Adrenal gland (tissue), 12 donors: Measurements from ENCODE around the gene COA1. TPM values are rescaled to one million over a fixed set of nuclear protein-coding genes. Genes with fewer than 3 reads are reported as not detected.

Experiments used
- DNase-seq, 7 donors: peaks; one replicate each; pipeline ENCODE4 v3.0.0-alpha.2; 2019 to 2020
- H3K27ac ChIP-seq, 5 donors: fragments of 200-600 bp; sonication (generic) in 4 of 5; 1 replicate in 3 of 5; 2 replicates in 2 of 5; pipeline versions ENCODE4 v1.5.1 to v1.8.0; 2016 to 2020; ENCODE audit warnings: mild to moderate bottlenecking in 1 of 5
- H3K27me3 ChIP-seq: fragments of 200-600 bp; 2 replicates; pipeline ENCODE4 v1.8.0; 2021
- H3K36me3 ChIP-seq, 2 donors: fragments of 200-600 bp; replicated peaks in 1 of 2; 1 replicate in 1 of 2; 2 replicates in 1 of 2; pipeline versions ENCODE4 v1.5.1 to v1.8.0; 2018 to 2022
- H3K4me1 ChIP-seq, 2 donors: fragments of 200-600 bp; replicated peaks in 1 of 2; 1 replicate in 1 of 2; 2 replicates in 1 of 2; pipeline versions ENCODE4 v1.5.1 to v1.8.0; 2018 to 2021
- H3K4me3 ChIP-seq, 4 donors: fragments of 200-600 bp; sonication (generic) in 3 of 4; one replicate each; pipeline ENCODE4 v1.5.1; 2016 to 2018
- H3K9me3 ChIP-seq, 3 donors: fragments of 200-600 bp; sonication (generic) in 1 of 3; replicated peaks in 1 of 3; 1 replicate in 2 of 3; 2 replicates in 1 of 3; pipeline versions ENCODE4 v1.5.1 to v1.8.0; 2016 to 2021
- POLR2A ChIP-seq, 2 donors: fragments of 450-650 bp; IDR thresholded peaks; one replicate each; pipeline ENCODE4 v1.6.1; 2017; ENCODE audit warnings: antibody characterized with exemption in 2 of 2, mild to moderate bottlenecking in 2 of 2, moderate library complexity in 1 of 2
- WGBS, 4 donors: extraction: QIAGEN DNeasy Blood & Tissue Kit in 2 of 4; methylation state at CpG; one replicate each; pipeline versions ENCODE4 v1.1.5 to v1.1.7; 2013 to 2017; 5-methylcytosine and 5-hydroxymethylcytosine counted together
- intact Hi-C, 2 donors: fragments of 100-400 bp; cut with DNase I; formaldehyde crosslinking; loops; one replicate each; pipeline versions ENCODE4 v1.14.1 to v1.15.0; 2022 to 2023
- polyA plus RNA-seq, 3 donors: library from polyadenylated mRNA; stranded (reverse); fragments of 200-250 nt in 2 of 3; fragments of 350-450 nt in 1 of 3; fragmentation: Illumina TruSeq in 1 of 3; extraction: RNeasy Lipid Tissue Mini Kit (QIAGEN cat#74804) in 1 of 3; gene quantifications; one replicate each; pipeline ENCODE4 v1.2.3, GENCODE V29; 2013 to 2014
- total RNA-seq, 9 donors: library from RNA; depleted of rRNA in 4 of 9; stranded (reverse); fragments of >200 nt in 4 of 9; fragments of 120-200 nt in 1 of 9; fragmentation: NEBNext Ultra II Directional in 1 of 9; extraction: Animal tissue kit (Norgen Biotek cat#: 25700) in 1 of 9; gene quantifications; one replicate each; pipeline versions ENCODE4 v1.1.0 to v1.2.4, GENCODE V29; 2013 to 2023
- TF ChIP-seq, protein P1 (sequence below), 6 experiments: fragments of 450-650 bp in 4 of 6; fragments of 200-600 bp in 2 of 6; sonication (generic) in 1 of 6; IDR thresholded peaks; 1 replicate in 5 of 6; 2 replicates in 1 of 6; pipeline versions ENCODE4 v1.5.1 to v1.8.0; 2016 to 2021; ENCODE audit warnings: antibody characterized with exemption in 6 of 6, mild to moderate bottlenecking in 2 of 6, moderate library complexity in 1 of 6
- donor health status: healthy with polysubstance abuse.
- donor health status: Bipolar disorder and iron deficiency.
- donor health status: DM: yes; HTN: yes; CAD: no.
- donor health status: DM: no; HTN: no; CAD: no.
- donor health status: DM: no; HTN: no; CAD: no.
- donor health status: DM: yes; HTN: yes; CAD: no.

COA1 gene
- total and polyA plus RNA-seq, 12 donors, result 19.0 to 60.0 (median 40.2) TPM

DNA sequence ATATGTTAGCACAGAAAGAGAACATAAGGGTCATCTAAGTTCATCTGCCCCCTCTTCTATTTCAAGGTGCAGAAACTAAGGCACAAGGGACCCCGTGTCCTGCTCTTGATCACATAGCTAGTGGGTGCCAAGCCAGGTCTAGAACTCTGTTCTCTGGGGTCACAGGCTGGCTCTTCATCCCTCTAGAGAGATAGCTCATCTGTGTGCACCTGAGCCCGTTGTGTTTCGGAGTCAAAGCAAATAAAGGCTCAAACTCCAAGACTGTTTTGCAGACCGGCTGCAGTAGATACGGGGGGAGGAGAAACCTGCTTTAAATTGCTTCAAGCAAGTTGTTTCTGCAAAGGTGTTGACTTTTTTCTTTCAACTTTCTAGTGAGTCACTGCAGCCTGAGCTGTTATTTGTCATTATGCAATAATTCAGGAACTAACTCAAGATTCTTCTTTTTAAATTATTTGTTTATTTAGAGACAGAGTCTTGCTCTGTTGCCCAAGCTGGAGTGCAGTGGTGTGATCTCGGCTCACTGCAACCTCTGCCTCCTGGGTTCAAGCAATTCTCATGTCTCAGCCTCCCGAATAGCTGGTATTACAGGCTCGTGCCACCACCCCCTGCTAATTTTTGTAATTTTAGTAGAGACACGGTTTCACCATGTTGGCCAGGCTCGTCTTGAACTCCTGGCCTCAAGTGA is 35.6 kb upstream of the COA1 start:
- H3K9me3 ChIP-seq, result no peaks in the 10 kb centered on the region
- DNase-seq, result peak in 1 of 7 donors; percentile 34
- H3K4me3 ChIP-seq, result no peak overlapping the region
- intact Hi-C loops, result no loop called here
- no peaks in the 10 kb centered on the region for H3K27me3 ChIP-seq
- peak overlapping the region in 1 of 5 donors; percentile 54 for H3K27ac ChIP-seq
- WGBS, 4 donors, result 76 to 80% (median 77%) methylated on average over 10 of the region's 10 CpGs
- TF ChIP-seq, protein P1, sequence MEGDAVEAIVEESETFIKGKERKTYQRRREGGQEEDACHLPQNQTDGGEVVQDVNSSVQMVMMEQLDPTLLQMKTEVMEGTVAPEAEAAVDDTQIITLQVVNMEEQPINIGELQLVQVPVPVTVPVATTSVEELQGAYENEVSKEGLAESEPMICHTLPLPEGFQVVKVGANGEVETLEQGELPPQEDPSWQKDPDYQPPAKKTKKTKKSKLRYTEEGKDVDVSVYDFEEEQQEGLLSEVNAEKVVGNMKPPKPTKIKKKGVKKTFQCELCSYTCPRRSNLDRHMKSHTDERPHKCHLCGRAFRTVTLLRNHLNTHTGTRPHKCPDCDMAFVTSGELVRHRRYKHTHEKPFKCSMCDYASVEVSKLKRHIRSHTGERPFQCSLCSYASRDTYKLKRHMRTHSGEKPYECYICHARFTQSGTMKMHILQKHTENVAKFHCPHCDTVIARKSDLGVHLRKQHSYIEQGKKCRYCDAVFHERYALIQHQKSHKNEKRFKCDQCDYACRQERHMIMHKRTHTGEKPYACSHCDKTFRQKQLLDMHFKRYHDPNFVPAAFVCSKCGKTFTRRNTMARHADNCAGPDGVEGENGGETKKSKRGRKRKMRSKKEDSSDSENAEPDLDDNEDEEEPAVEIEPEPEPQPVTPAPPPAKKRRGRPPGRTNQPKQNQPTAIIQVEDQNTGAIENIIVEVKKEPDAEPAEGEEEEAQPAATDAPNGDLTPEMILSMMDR (IDR thresholded peaks at IDR 0.05), result no peak
- no peak for TF ChIP-seq POLR2A (IDR thresholded peaks at IDR 0.05)
- H3K4me1 ChIP-seq, result peaks cover 0 to 29% of the 10 kb centered on the region in 2 donors
- no peaks in the 10 kb centered on the region for H3K36me3 ChIP-seq

- Histone ChIP-seq H3K36me3 (no peaks in the 10 kb centered on the region), H3K4me1 (peaks cover 0 to 36% of the 10 kb centered on the region in 2 donors), H3K27ac (peak overlapping the region in 2 of 5 donors; percentile 11 to 54), H3K4me3 (peak overlapping the region in 1 of 4 donors; percentile 12), H3K27me3 (no peaks in the 10 kb centered on the region), H3K9me3 (no peaks in the 10 kb centered on the region)
- TF ChIP-seq, protein P1 (IDR thresholded peaks at IDR 0.05), result no peak
- TF ChIP-seq POLR2A (IDR thresholded peaks at IDR 0.05), result no peak
- 63 to 76% (median 70%) methylated on average over 9 of the region's 9 CpGs for WGBS, 4 donors
- DNase-seq, result peak in 4 of 7 donors; percentile 46 to 59 (median 49)
- intact Hi-C loops, result no loop called here
Measured at GRCh38 chr7:43764039-43764761, 34.9 kb upstream of the COA1 start.

DNA sequence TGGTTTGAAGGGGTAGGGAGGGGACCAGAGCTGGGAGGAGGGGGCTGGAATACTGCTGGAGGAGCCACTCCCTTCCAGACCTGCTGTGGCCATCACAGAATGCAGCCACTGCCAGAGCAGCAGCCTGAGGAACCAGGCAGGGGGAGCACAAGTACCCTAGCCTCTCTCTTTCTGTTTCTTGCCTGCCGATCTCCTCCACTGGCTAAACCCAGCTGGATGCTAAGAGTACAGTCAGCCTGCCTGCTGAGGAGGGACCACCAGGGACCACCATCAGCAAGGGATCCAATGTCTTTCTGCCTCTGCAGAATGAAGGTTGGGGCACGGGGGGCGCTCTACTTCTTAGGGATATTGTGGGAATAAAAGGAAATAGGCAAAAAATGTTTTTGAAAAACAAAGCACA is 33.9 kb upstream of the COA1 start:
- peak in 1 of 7 donors; percentile 38 for DNase-seq
- H3K27me3 ChIP-seq, result no peaks in the 10 kb centered on the region
- no peak overlapping the region for H3K4me3 ChIP-seq
- no peaks in the 10 kb centered on the region for H3K9me3 ChIP-seq
- no peaks in the 10 kb centered on the region for H3K36me3 ChIP-seq
- intact Hi-C loops, result no loop called here
- H3K4me1 ChIP-seq, result peaks cover 0 to 38% of the 10 kb centered on the region in 2 donors
- TF ChIP-seq, protein P1 (IDR thresholded peaks at IDR 0.05), result no peak
- no peak for TF ChIP-seq POLR2A (IDR thresholded peaks at IDR 0.05)
- 84 to 93% (median 90%) methylated on average over 3 of the region's 3 CpGs for WGBS, 4 donors
- H3K27ac ChIP-seq, result no peak overlapping the region

- Histone ChIP-seq H3K4me1 (peaks cover 0 to 38% of the 10 kb centered on the region in 2 donors), H3K27me3 (no peaks in the 10 kb centered on the region), H3K4me3 (no peak overlapping the region), H3K27ac (peak overlapping the region in 1 of 5 donors; percentile 17), H3K36me3 (no peaks in the 10 kb centered on the region), H3K9me3 (no peaks in the 10 kb centered on the region)
- 61 to 75% (median 67%) methylated on average over 5 of the region's 5 CpGs for WGBS, 4 donors
- DNase-seq, result peak in 1 of 7 donors; percentile 35
- TF ChIP-seq, protein P1 (IDR thresholded peaks at IDR 0.05), result no peak
- TF ChIP-seq POLR2A (IDR thresholded peaks at IDR 0.05), result no peak
- intact Hi-C loops, result no loop called here
Measured at GRCh38 chr7:43761938-43762692, 32.8 kb upstream of the COA1 start.
